GM12872 (cell line): Measurements from ENCODE around the gene LRRC46.

Source experiments
- TF ChIP-seq, protein P1 (sequence below): IDR thresholded peaks from 3 replicates; pipeline ENCODE4 v1.5.1; 2011; ENCODE audit warnings: low read depth, mild to moderate bottlenecking, low read length, moderate library complexity; ENCODE audit not compliant: insufficient read depth

LRRC46 gene

GRCh38 chr17:47847341-47848197 is 16.1 kb downstream of the LRRC46 start:
- TF ChIP-seq, protein P1, sequence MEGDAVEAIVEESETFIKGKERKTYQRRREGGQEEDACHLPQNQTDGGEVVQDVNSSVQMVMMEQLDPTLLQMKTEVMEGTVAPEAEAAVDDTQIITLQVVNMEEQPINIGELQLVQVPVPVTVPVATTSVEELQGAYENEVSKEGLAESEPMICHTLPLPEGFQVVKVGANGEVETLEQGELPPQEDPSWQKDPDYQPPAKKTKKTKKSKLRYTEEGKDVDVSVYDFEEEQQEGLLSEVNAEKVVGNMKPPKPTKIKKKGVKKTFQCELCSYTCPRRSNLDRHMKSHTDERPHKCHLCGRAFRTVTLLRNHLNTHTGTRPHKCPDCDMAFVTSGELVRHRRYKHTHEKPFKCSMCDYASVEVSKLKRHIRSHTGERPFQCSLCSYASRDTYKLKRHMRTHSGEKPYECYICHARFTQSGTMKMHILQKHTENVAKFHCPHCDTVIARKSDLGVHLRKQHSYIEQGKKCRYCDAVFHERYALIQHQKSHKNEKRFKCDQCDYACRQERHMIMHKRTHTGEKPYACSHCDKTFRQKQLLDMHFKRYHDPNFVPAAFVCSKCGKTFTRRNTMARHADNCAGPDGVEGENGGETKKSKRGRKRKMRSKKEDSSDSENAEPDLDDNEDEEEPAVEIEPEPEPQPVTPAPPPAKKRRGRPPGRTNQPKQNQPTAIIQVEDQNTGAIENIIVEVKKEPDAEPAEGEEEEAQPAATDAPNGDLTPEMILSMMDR = peak; percentile 32

DNA sequence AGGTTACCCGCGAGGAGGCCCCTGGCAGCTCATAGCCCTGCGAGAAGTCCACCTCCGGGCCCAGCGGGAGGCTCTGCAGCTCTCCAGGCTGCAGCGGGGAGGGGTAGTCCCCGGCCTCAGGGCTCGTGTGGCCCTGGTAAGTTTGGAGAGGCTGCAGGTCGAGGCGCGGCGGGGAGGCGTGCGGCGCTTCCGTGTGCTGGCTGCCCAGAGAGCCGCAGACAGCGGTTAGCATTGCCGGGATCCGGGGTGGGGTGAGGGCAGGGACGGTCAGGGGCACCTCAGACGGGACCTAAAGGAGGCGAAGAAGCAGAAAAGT is 16.7 kb downstream of the LRRC46 start:
- TF ChIP-seq, protein P1 = no peak

GRCh38 chr17:47850373-47850691 is 18.9 kb downstream of the LRRC46 start:
- TF ChIP-seq, protein P1 = no peak

GRCh38 chr17:47850692-47851573 is 19.5 kb downstream of the LRRC46 start, which contains the start of gene SP6:
Gene SP6, minus strand, starts transcription at chr17:47851163. Its CDS starts 2,734 bp downstream, at chr17:47848429.
- TF ChIP-seq, protein P1 = no peak

DNA sequence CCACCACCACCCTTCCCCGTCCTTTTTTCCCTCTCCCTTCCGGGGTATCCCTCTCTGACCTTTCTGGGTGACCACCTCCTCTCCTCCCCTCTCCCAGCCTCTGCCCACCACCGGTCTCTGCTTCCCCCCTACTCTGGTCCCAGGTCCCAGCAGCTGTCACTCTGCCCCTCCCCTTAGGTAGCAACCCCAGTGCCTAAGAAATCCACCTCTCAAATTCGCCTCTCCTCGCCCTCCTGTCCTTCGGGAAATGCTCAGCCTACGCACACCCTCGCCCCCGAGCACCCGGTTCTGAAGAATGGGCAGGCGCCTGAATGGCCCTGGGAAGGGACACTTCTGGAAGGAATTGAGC is 20.3 kb downstream of the LRRC46 start:
- TF ChIP-seq, protein P1 = no peak

- TF ChIP-seq, protein P1 = no peak
These were observed 20.9 kb downstream of the LRRC46 start for GRCh38 chr17:47852113-47852949.

GRCh38 chr17:47853616-47854015 is 22.1 kb downstream of the LRRC46 start:
- TF ChIP-seq, protein P1 = no peak
